GM19324 (cell line): Measurements from ENCODE around the gene RNF214.
"Not testable (repeated sequence)": the region's sequence is repeated elsewhere in the genome, so short reads cannot be mapped to it uniquely, and the experiment has no call there.

Experiments used
- ATAC-seq: cut with Tn5 transposase; IDR thresholded peaks from one replicate; pipeline ENCODE4 v1.9.1; 2021; ENCODE audit warnings: mild to moderate bottlenecking, moderate library complexity; ENCODE audit not compliant: unreplicated experiment, low FRiP score

RNF214 gene

DNA sequence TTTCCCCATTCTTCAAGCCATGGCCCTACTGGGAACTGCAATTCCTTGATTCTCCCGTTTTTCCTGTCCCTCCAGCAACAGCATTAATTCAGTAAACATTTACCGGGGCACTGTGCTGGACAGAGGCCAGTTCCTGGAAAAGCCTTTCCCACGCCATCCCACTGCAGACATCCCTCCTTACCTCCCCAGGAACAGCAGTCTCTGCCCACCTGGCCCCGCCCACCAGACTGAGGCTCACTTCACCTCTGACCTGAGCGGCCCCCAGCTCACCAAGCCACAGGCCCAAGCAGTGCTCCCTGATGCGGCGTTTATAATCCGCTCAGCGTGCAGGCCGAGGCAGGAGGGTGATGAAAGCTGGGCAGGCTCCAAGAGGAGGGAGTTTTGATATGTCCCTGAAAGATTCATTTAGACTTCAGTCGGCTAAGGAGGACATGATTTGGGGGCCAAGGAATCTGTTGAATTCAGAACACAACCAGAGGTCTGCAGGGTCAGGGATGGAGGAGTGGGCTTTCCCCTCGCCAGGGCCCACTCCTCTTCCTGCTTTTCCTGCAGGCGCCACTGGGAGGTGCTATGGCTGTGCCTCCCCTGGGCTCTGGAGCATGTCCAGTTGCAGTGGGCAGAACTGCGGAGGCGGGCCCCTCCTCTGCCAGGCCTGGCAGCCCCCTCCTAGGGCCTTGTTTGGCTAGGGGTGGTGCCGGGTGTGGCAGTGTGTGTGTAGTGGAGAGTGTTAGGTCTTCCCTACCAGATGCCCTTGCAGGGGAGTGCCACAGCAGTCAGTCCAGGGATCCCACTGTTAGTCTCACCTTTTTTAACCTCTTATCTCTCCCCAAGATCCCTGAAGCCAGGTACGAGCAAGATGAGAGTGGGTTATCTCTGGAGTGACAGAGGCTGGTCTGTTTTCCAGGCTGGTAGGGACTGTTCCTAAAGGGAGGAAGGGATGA, 34.7 kb upstream of the RNF214 start:
- no peak for ATAC-seq

DNA sequence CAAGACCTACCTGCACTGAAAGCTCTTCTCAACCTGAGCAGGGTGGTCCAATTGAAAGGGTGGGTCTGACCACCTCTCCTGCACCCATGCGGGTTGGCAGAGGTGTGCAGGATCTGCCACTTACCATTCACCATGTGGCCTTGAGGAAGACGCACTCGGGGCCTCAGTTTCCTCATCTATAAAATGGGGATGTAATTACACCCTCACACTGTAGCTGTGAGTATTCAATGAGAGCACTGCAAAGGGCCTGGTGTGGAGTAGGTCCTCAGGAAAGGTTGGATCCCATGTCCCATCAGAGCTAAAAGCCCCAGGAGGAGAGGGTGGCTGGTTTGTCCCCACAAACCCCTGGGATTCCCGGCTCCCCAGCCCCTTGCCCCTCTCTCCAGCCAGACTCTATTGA, 33.9 kb upstream of the RNF214 start:
- ATAC-seq, result no peak

DNA sequence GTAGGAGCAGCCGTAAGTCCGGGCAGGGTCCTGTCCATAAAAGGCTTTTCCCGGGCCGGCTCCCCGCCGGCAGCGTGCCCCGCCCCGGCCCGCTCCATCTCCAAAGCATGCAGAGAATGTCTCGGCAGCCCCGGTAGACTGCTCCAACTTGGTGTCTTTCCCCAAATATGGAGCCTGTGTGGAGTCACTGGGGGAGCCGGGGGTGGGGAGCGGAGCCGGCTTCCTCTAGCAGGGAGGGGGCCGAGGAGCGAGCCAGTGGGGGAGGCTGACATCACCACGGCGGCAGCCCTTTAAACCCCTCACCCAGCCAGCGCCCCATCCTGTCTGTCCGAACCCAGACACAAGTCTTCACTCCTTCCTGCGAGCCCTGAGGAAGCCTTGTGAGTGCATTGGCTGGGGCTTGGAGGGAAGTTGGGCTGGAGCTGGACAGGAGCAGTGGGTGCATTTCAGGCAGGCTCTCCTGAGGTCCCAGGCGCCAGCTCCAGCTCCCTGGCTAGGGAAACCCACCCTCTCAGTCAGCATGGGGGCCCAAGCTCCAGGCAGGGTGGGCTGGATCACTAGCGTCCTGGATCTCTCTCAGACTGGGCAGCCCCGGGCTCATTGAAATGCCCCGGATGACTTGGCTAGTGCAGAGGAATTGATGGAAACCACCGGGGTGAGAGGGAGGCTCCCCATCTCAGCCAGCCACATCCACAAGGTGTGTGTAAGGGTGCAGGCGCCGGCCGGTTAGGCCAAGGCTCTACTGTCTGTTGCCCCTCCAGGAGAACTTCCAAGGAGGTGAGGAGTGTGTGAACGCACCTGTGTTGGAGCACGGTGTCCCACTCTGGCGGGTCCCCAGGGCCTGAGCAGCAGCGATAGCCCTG, 33.2 kb upstream of the RNF214 start, which contains the start of gene TAGLN:
TAGLN (plus strand) TSS at position 318 of the 863 bp plus-strand sequence. CDS start 3,644 bp downstream, outside the sequence.
- ATAC-seq, result no peak

- no peak for ATAC-seq
Observed at GRCh38 chr11:117199916-117200812, 32.3 kb upstream of the RNF214 start.

GRCh38 chr11:117200813-117201657, 31.4 kb upstream of the RNF214 start:
- ATAC-seq, result no peak

DNA sequence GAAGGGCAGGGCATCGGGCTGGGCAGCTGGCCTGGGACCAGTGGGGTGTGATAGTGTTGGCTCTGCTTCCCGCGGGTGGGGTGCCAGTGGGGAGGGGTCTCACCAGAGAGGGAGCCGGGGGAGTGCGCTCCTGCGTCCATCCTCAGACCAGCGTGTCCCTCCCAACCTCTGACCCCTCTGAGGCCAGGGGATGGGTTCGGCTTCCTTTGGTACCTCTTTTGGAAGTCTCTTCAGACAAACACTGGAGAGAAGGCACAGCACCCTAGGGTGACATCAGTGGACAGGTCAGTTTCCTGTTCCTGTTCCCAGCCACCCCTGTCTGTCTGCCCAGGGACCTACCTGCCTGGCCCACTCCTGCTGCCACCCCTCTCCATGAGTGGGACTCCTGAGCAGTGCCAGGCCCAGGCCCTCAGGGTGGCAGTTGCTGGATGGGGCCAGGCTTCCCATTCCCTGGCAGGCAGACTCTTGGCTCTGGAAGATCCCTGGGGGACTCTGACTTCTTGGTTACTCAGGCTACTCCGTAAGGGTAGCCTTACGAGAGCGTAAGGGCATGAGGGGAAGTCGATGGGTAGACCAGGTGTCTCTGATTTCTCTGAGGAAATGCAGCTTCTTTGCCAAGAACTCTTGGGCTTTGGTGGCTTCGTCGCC, 30.7 kb upstream of the RNF214 start:
- no peak for ATAC-seq

GRCh38 chr11:117202386-117203068, 29.9 kb upstream of the RNF214 start:
- no peak for ATAC-seq

DNA sequence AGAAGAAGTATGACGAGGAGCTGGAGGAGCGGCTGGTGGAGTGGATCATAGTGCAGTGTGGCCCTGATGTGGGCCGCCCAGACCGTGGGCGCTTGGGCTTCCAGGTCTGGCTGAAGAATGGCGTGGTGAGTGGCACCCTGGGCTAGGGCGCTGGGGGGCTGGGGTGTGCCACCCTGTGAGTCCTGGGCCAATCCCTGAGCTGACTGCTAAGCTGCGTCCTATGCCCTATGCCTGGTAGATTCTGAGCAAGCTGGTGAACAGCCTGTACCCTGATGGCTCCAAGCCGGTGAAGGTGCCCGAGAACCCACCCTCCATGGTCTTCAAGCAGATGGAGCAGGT, 29.4 kb upstream of the RNF214 start:
- no peak for ATAC-seq

DNA sequence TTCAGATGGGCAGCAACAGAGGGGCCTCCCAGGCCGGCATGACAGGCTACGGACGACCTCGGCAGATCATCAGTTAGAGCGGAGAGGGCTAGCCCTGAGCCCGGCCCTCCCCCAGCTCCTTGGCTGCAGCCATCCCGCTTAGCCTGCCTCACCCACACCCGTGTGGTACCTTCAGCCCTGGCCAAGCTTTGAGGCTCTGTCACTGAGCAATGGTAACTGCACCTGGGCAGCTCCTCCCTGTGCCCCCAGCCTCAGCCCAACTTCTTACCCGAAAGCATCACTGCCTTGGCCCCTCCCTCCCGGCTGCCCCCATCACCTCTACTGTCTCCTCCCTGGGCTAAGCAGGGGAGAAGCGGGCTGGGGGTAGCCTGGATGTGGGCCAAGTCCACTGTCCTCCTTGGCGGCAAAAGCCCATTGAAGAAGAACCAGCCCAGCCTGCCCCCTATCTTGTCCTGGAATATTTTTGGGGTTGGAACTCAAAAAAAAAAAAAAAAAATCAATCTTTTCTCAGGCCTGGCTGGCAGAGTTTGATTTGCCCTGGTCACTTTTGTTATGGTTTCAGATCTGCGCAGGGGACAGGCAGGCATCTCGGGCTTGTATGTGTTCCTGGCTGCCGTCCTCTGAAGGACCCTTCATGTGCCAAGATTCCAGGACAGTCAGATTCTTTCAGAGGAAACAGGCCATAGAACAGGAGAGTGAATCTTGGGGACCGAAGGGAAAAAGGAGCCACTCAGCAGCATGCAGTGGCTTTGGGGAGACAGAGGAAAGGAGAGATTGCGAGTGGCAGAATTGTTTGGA, 28.0 kb upstream of the RNF214 start:
- no peak for ATAC-seq

- no peak for ATAC-seq
Observed at GRCh38 chr11:117205211-117205818, 27.2 kb upstream of the RNF214 start.

GRCh38 chr11:117206111-117206510, 26.4 kb upstream of the RNF214 start:
- ATAC-seq, result not testable (repeated sequence)

GRCh38 chr11:117206859-117207258, 25.6 kb upstream of the RNF214 start:
- ATAC-seq, result not testable (repeated sequence)

GRCh38 chr11:117207481-117207880, 25.0 kb upstream of the RNF214 start:
- ATAC-seq, result not testable (repeated sequence)

- ATAC-seq, result not testable (repeated sequence)
Observed at GRCh38 chr11:117208710-117209109, 23.8 kb upstream of the RNF214 start.

GRCh38 chr11:117209351-117210125, 22.9 kb upstream of the RNF214 start:
- ATAC-seq, result not testable (repeated sequence)

DNA sequence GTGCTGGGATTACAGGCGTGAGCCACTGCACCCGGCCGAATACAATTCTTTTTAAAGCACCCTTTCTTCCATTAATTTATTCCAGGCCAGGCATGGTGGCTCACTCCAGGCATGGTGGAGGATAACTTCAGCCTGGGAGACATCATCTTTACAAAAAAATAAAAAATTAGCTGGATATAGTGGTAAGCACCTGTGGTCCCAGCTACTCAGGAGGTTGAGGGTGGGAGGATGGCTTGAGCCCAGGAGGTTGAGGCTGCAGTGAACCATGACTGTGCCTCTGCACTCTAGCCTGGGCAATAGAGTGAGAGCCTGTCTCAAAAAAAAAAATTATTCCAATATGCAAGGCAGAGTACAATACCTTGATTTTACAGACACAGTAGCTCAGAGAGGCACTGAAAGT, 21.9 kb upstream of the RNF214 start:
- no peak for ATAC-seq
